K562 (cell line): Measurements from ENCODE around the gene RBM19. TPM values are rescaled to one million over a fixed set of nuclear protein-coding genes. Genes with fewer than 3 reads are reported as not detected.

Experiments used
- CREB3 ChIP-seq: fragments of 450-650 bp; conservative IDR thresholded peaks from 2 replicates; pipeline ENCODE4 v1.6.1; 2016; ENCODE audit warnings: missing genetic modification characterization, low read depth, mild to moderate bottlenecking, missing compliant biosample characterization, moderate library complexity
- EGR1 ChIP-seq: fragments of 450-650 bp; conservative IDR thresholded peaks from 2 replicates; pipeline ENCODE4 v1.6.1; 2017; ENCODE audit warnings: mild to moderate bottlenecking
- MAFK ChIP-seq: IDR thresholded peaks from 2 replicates; pipeline ENCODE4 v1.6.1; 2011; ENCODE audit warnings: low read length, improper control_type of control experiment
- POLR2AphosphoS5 ChIP-seq: IDR thresholded peaks from 2 replicates; pipeline ENCODE4 v1.6.1; 2011; ENCODE audit warnings: mild to moderate bottlenecking, low read depth, low read length, moderate library complexity; ENCODE audit not compliant: control insufficient read depth, insufficient read depth
- RREB1 ChIP-seq: fragments of 250-450 bp; sonication (Bioruptor Pico); IDR thresholded peaks from 2 replicates; pipeline ENCODE4 v1.4.0; 2020
- ZBTB40 ChIP-seq, 2 experiments: fragments of 450-650 bp in 1 of 2; sonication (generic) in 1 of 2; formaldehyde crosslinking in 1 of 2; IDR thresholded peaks; 2 replicates each; pipeline versions ENCODE4 v1.7.1 to v1.9.0; 2016 to 2022; ENCODE audit warnings: inconsistent platforms in 1 of 2, mild to moderate bottlenecking in 1 of 2, missing genetic modification reagents in 1 of 2
- ZBTB43 ChIP-seq: sonication (generic); formaldehyde crosslinking; IDR thresholded peaks from 2 replicates; pipeline ENCODE4 v1.8.0; 2023; ENCODE audit warnings: mild to moderate bottlenecking, missing genetic modification reagents
- polyA plus RNA-seq, 8 experiments: library from polyadenylated mRNA; depleted of rRNA in 4 of 8; stranded (reverse) in 5 of 8; unstranded in 3 of 8; fragments of >200 nt; fragmentation: Nextera tagmentation in 2 of 8; fragmentation: Illumina TruSeq in 1 of 8; extraction: Ambion mirVana in 2 of 8; extraction: Trizol in 1 of 8; gene quantifications; 2 replicates each; pipeline versions ENCODE4 v1.2.1 to v1.2.3, GENCODE V29; 2011 to 2014; ENCODE audit warnings: inconsistent platforms in 1 of 8, missing spikeins in 1 of 8
- total RNA-seq, 7 experiments: library from RNA; depleted of rRNA in 6 of 7; stranded (reverse); fragments of >200 nt in 6 of 7; fragmentation: Illumina TruSeq in 2 of 7; extraction: Trizol in 2 of 7; gene quantifications; 2 replicates each; pipeline versions ENCODE4 v1.2.1 to v1.2.3, GENCODE V29; 2011 to 2021; ENCODE audit warnings: low replicate concordance in 1 of 7

The RBM19 gene
- total and polyA plus RNA-seq, 9 of the 15 experiments (the other 6 are each of a cell fraction or from before 2014, with no cell fraction given) = 16.0 to 58.4 (median 37.9) TPM

DNA sequence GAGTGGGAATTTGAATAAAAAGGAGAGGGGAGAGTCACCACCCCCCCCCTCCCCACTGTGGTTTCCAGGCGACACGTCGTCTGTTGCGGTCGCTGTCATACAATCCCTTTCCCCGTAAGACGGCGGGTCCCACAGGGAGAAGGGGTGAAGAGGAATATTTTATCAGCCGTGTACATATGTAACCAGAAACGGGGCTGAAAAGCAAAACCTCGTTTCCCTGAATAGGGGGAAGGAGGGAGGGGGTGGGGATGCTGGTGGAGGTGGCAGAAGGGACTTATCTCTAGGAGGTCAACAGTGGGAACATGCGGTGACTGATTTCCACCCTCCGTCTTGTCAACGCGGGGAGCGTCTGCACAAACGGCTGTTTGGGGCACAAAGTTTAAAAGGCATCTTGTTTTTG is 171.4 kb downstream of the RBM19 start (continued):
- TF ChIP-seq CREB3 (tag) (no peak), POLR2AphosphoS5 (0 out of 2 replicates have a peak, but pooled peaks have one; percentile 25), ZBTB43 (CRISPR knock-in tag) (no peak), MAFK (no peak), EGR1 (peak; percentile 49; the same call in 1 of the 2 replicates), ZBTB40 (IDR thresholded peaks at IDR 0.05) (no peak), ZBTB40 (CRISPR knock-in tag; IDR thresholded peaks at IDR 0.05) (no peak), RREB1 (CRISPR knock-in tag) (no peak)
